HuH-7 (cell line): ENCODE measurements around the gene PTPRT.

Experiments used
- DNase-seq: peaks from one replicate; pipeline ENCODE4 v3.0.0; 2011; ENCODE audit warnings: low spot score

Gene PTPRT

GRCh38 chr20:42795111-42795695, 394.5 kb downstream of the PTPRT start:
- DNase-seq, result no peak

GRCh38 chr20:42792052-42792451, 397.7 kb downstream of the PTPRT start:
- no peak for DNase-seq

GRCh38 chr20:42790111-42790510, 399.6 kb downstream of the PTPRT start:
- no peak for DNase-seq

GRCh38 chr20:42788707-42789106, 401.0 kb downstream of the PTPRT start:
- DNase-seq, result no peak

- DNase-seq, result no peak
Measured at GRCh38 chr20:42785041-42785440, 404.7 kb downstream of the PTPRT start.

- DNase-seq, result no peak
Measured at GRCh38 chr20:42779216-42779615, 410.5 kb downstream of the PTPRT start.

- no peak for DNase-seq
Measured at GRCh38 chr20:42775866-42776265, 413.8 kb downstream of the PTPRT start.

GRCh38 chr20:42775037-42775436, 414.7 kb downstream of the PTPRT start:
- DNase-seq, result no peak

GRCh38 chr20:42763015-42763414, 426.7 kb downstream of the PTPRT start:
- no peak for DNase-seq

GRCh38 chr20:42756991-42757390, 432.7 kb downstream of the PTPRT start:
- DNase-seq, result no peak

GRCh38 chr20:42754706-42755105, 435.0 kb downstream of the PTPRT start:
- no peak for DNase-seq

GRCh38 chr20:42752620-42753019, 437.1 kb downstream of the PTPRT start:
- DNase-seq, result no peak

GRCh38 chr20:42749556-42749955, 440.1 kb downstream of the PTPRT start:
- DNase-seq, result no peak

- no peak for DNase-seq
Measured at GRCh38 chr20:42747765-42748411, 441.8 kb downstream of the PTPRT start.

- no peak for DNase-seq
Measured at GRCh38 chr20:42744756-42745465, 444.8 kb downstream of the PTPRT start.

GRCh38 chr20:42742926-42743325, 446.8 kb downstream of the PTPRT start:
- DNase-seq, result no peak

- DNase-seq, result no peak
Measured at GRCh38 chr20:42741906-42742305, 447.8 kb downstream of the PTPRT start.

- no peak for DNase-seq
Measured at GRCh38 chr20:42740226-42740870, 449.4 kb downstream of the PTPRT start.

GRCh38 chr20:42739683-42740082, 450.0 kb downstream of the PTPRT start:
- DNase-seq, result no peak

- DNase-seq, result no peak
Measured at GRCh38 chr20:42735539-42735938, 454.2 kb downstream of the PTPRT start.

- DNase-seq, result no peak
Measured at GRCh38 chr20:42734660-42735368, 454.9 kb downstream of the PTPRT start.

- no peak for DNase-seq
Measured at GRCh38 chr20:42721923-42722322, 467.8 kb downstream of the PTPRT start.
